ENCODE measurements around the gene FLOT1. TPM values are rescaled to one million over a fixed set of nuclear protein-coding genes. Genes with fewer than 3 reads are reported as not detected.

FLOT1 gene
- total and polyA plus RNA-seq, 2 of the 13 experiments (the other 11 are each of a cell fraction or from before 2014, with no cell fraction given): 82.3 to 130 TPM

- no peak for TF ChIP-seq ZNF841 (CRISPR knock-in tag; IDR thresholded peaks at IDR 0.05; ENCODE audit: borderline replicate concordance)
- 0 out of 2 replicates have a peak, but pooled peaks have one; percentile 19 for TF ChIP-seq ZNF354B (CRISPR knock-in tag; IDR thresholded peaks at IDR 0.05)
- TF ChIP-seq CBFB (CRISPR knock-in tag; IDR thresholded peaks at IDR 0.05): no peak
- no peak for TF ChIP-seq ZNF432 (CRISPR knock-in tag; IDR thresholded peaks at IDR 0.05; ENCODE audit: borderline replicate concordance)
- no peak for TF ChIP-seq GATA4 (IDR thresholded peaks at IDR 0.05; ENCODE audit: borderline replicate concordance, low read depth)
- no peak for TF ChIP-seq ADNP (CRISPR knock-in tag; IDR thresholded peaks at IDR 0.05)
- peak; percentile 85; the same call in 1 of the 2 replicates for TF ChIP-seq FOXO4 (CRISPR knock-in tag; conservative IDR thresholded peaks at IDR 0.05)
- TF ChIP-seq TFE3 (CRISPR knock-in tag; IDR thresholded peaks at IDR 0.05): no peak
- no peak for TF ChIP-seq BHLHE40 (IDR thresholded peaks at IDR 0.05; ENCODE audit: low read length)
- no peak for TF ChIP-seq DDIT3 (CRISPR knock-in tag; IDR thresholded peaks at IDR 0.05)
- TF ChIP-seq SALL1 (CRISPR knock-in tag; IDR thresholded peaks at IDR 0.05): no peak
- TF ChIP-seq SNAPC2 (CRISPR knock-in tag; IDR thresholded peaks at IDR 0.05): peak; percentile 17; the same call in 1 of the 2 replicates
- TF ChIP-seq ZNF703 (CRISPR knock-in tag; IDR thresholded peaks at IDR 0.05; ENCODE audit: borderline replicate concordance): no peak
- TF ChIP-seq ZSCAN29 (CRISPR knock-in tag; conservative IDR thresholded peaks at IDR 0.05): no peak
- TF ChIP-seq ZNF629 (CRISPR knock-in tag; conservative IDR thresholded peaks at IDR 0.05): 0 out of 2 replicates have a peak, but pooled peaks have one; percentile 23
- TF ChIP-seq ZNF12 (CRISPR knock-in tag; IDR thresholded peaks at IDR 0.05): no peak
- no peak for TF ChIP-seq CEBPB (IDR thresholded peaks at IDR 0.05; ENCODE audit: borderline replicate concordance, low read depth, low read length)
- TF ChIP-seq, protein P1, sequence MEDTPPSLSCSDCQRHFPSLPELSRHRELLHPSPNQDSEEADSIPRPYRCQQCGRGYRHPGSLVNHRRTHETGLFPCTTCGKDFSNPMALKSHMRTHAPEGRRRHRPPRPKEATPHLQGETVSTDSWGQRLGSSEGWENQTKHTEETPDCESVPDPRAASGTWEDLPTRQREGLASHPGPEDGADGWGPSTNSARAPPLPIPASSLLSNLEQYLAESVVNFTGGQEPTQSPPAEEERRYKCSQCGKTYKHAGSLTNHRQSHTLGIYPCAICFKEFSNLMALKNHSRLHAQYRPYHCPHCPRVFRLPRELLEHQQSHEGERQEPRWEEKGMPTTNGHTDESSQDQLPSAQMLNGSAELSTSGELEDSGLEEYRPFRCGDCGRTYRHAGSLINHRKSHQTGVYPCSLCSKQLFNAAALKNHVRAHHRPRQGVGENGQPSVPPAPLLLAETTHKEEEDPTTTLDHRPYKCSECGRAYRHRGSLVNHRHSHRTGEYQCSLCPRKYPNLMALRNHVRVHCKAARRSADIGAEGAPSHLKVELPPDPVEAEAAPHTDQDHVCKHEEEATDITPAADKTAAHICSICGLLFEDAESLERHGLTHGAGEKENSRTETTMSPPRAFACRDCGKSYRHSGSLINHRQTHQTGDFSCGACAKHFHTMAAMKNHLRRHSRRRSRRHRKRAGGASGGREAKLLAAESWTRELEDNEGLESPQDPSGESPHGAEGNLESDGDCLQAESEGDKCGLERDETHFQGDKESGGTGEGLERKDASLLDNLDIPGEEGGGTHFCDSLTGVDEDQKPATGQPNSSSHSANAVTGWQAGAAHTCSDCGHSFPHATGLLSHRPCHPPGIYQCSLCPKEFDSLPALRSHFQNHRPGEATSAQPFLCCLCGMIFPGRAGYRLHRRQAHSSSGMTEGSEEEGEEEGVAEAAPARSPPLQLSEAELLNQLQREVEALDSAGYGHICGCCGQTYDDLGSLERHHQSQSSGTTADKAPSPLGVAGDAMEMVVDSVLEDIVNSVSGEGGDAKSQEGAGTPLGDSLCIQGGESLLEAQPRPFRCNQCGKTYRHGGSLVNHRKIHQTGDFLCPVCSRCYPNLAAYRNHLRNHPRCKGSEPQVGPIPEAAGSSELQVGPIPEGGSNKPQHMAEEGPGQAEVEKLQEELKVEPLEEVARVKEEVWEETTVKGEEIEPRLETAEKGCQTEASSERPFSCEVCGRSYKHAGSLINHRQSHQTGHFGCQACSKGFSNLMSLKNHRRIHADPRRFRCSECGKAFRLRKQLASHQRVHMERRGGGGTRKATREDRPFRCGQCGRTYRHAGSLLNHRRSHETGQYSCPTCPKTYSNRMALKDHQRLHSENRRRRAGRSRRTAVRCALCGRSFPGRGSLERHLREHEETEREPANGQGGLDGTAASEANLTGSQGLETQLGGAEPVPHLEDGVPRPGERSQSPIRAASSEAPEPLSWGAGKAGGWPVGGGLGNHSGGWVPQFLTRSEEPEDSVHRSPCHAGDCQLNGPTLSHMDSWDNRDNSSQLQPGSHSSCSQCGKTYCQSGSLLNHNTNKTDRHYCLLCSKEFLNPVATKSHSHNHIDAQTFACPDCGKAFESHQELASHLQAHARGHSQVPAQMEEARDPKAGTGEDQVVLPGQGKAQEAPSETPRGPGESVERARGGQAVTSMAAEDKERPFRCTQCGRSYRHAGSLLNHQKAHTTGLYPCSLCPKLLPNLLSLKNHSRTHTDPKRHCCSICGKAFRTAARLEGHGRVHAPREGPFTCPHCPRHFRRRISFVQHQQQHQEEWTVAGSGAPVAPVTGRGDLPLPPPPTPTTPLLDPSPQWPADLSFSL (CRISPR knock-in tag; IDR thresholded peaks at IDR 0.05): 0 out of 2 replicates have a peak, but pooled peaks have one; percentile 11
- TF ChIP-seq, protein P2, sequence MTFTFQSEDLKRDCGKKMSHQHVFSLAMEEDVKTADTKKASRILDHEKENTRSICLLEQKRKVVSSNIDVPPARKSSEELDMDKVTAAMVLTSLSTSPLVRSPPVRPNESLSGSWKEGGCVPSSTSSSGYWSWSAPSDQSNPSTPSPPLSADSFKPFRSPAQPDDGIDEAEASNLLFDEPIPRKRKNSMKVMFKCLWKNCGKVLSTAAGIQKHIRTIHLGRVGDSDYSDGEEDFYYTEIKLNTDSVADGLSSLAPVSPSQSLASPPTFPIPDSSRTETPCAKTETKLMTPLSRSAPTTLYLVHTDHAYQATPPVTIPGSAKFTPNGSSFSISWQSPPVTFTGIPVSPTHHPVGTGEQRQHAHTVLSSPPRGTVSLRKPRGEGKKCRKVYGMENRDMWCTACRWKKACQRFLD (CRISPR knock-in tag; IDR thresholded peaks at IDR 0.05; ENCODE audit: borderline replicate concordance): 0 out of 2 replicates have a peak, but pooled peaks have one; percentile 4
- TF ChIP-seq ZNF772 (CRISPR knock-in tag; IDR thresholded peaks at IDR 0.05): no peak
Measured at GRCh38 chr6:30741789-30742315, 635 bp downstream of the FLOT1 start (continued).
